ENCODE measurements around the gene KNG1. TPM values are rescaled to one million over a fixed set of nuclear protein-coding genes. Genes with fewer than 3 reads are reported as not detected.

KNG1 gene
- total RNA-seq, 2 donors from 2014 or later: not detected

- H3K27ac Mint-ChIP-seq: no peak overlapping the region
- peak; percentile 84 for DNase-seq
- H3K27me3 ChIP-seq (ENCODE audit: control insufficient read depth, insufficient read depth, low read length, poor library complexity, severe bottlenecking): no peaks in the 10 kb centered on the region
- H3K4me3 ChIP-seq (ENCODE audit: low read length): no peak overlapping the region
- peaks cover 77% of the 10 kb centered on the region for H3K27me3 Mint-ChIP-seq (ENCODE audit: insufficient read depth)
- H3K9ac ChIP-seq (ENCODE audit: extremely low read depth, low read length, poor library complexity, severe bottlenecking): no peak overlapping the region
- TF ChIP-seq CTCF (conservative IDR thresholded peaks at IDR 0.05): no peak
- H3K4me3 Mint-ChIP-seq: peak overlapping the region; percentile 47
- peaks cover 9% of the 10 kb centered on the region for H3K4me1 Mint-ChIP-seq
- H3K27ac ChIP-seq (ENCODE audit: low read depth, low read length): no peak overlapping the region
- H3K36me3 Mint-ChIP-seq (ENCODE audit: low read depth): no peaks in the 10 kb centered on the region
- no peaks in the 10 kb centered on the region for H3K9me3 ChIP-seq (ENCODE audit: control insufficient read depth, low read length)
- 87 to 89% methylated on average over 14 to 28 of the region's 28 CpGs for WGBS, 2 experiments (ENCODE audit: insufficient coverage in 1 of 2, insufficient read length in 1 of 2)
- H3K36me3 ChIP-seq (ENCODE audit: control insufficient read depth, insufficient read depth, low read length): no peaks in the 10 kb centered on the region
- H3K4me1 ChIP-seq (ENCODE audit: control insufficient read depth, insufficient read depth, low read length): no peaks in the 10 kb centered on the region
- no peaks in the 10 kb centered on the region for H3K9me3 Mint-ChIP-seq
These were observed 55.7 kb downstream of the KNG1 start for GRCh38 chr3:186772701-186773417.

GRCh38 chr3:186775999-186776398 is 58.8 kb downstream of the KNG1 start:
- no peak overlapping the region for H3K27ac Mint-ChIP-seq
- peaks cover 85% of the 10 kb centered on the region for H3K27me3 Mint-ChIP-seq (ENCODE audit: insufficient read depth)

GRCh38 chr3:186779204-186779603 is 62.0 kb downstream of the KNG1 start:
- Mint-ChIP-seq H3K36me3 (ENCODE audit: low read depth) (peaks cover 6% of the 10 kb centered on the region), H3K4me1 (peaks cover 17% of the 10 kb centered on the region), H3K4me3 (no peak overlapping the region), H3K9me3 (no peaks in the 10 kb centered on the region), H3K27me3 (ENCODE audit: insufficient read depth) (peaks cover 62% of the 10 kb centered on the region), H3K27ac (no peak overlapping the region)
- no peak for TF ChIP-seq CTCF (conservative IDR thresholded peaks at IDR 0.05)
- DNase-seq: no peak
- Histone ChIP-seq H3K4me3 (ENCODE audit: low read length) (no peak overlapping the region), H3K27me3 (ENCODE audit: control insufficient read depth, insufficient read depth, low read length, poor library complexity, severe bottlenecking) (peaks cover 16% of the 10 kb centered on the region), H3K9me3 (ENCODE audit: control insufficient read depth, low read length) (no peaks in the 10 kb centered on the region), H3K36me3 (ENCODE audit: control insufficient read depth, insufficient read depth, low read length) (peaks cover 3% of the 10 kb centered on the region), H3K4me1 (ENCODE audit: control insufficient read depth, insufficient read depth, low read length) (no peaks in the 10 kb centered on the region), H3K9ac (ENCODE audit: extremely low read depth, low read length, poor library complexity, severe bottlenecking) (no peak overlapping the region), H3K27ac (ENCODE audit: low read depth, low read length) (no peak overlapping the region)
- WGBS, 2 experiments (ENCODE audit: insufficient coverage in 1 of 2, insufficient read length in 1 of 2): 86 to 92% methylated on average over 4 to 5 of the region's 5 CpGs

More at GRCh38 chr3:186775999-186776398, 58.8 kb downstream of the KNG1 start:
- TF ChIP-seq CTCF (conservative IDR thresholded peaks at IDR 0.05): peak; percentile 57
- no peaks in the 10 kb centered on the region for H3K36me3 ChIP-seq (ENCODE audit: control insufficient read depth, insufficient read depth, low read length)
- no peaks in the 10 kb centered on the region for H3K4me1 ChIP-seq (ENCODE audit: control insufficient read depth, insufficient read depth, low read length)
- no peak overlapping the region for H3K4me3 Mint-ChIP-seq
- H3K4me1 Mint-ChIP-seq: peaks cover 9% of the 10 kb centered on the region
- H3K9me3 Mint-ChIP-seq: no peaks in the 10 kb centered on the region
- H3K27me3 ChIP-seq (ENCODE audit: control insufficient read depth, insufficient read depth, low read length, poor library complexity, severe bottlenecking): peaks cover 16% of the 10 kb centered on the region
- H3K9ac ChIP-seq (ENCODE audit: extremely low read depth, low read length, poor library complexity, severe bottlenecking): no peak overlapping the region
- no peaks in the 10 kb centered on the region for H3K36me3 Mint-ChIP-seq (ENCODE audit: low read depth)
- H3K27ac ChIP-seq (ENCODE audit: low read depth, low read length): no peak overlapping the region
- no peak overlapping the region for H3K4me3 ChIP-seq (ENCODE audit: low read length)
- 11 to 44% methylated on average over 2 to 6 of the region's 8 CpGs for WGBS, 2 experiments (ENCODE audit: insufficient coverage in 1 of 2, insufficient read length in 1 of 2)
- peak; percentile 93 for DNase-seq
- no peaks in the 10 kb centered on the region for H3K9me3 ChIP-seq (ENCODE audit: control insufficient read depth, low read length)
